ENCODE measurements around the gene CALCOCO1.

GRCh38 chr12:53677800-53678148 is 49.5 kb downstream of the CALCOCO1 start:
- no peak for TF ChIP-seq POLR2A (IDR thresholded peaks at IDR 0.05)
- no peak for TF ChIP-seq CTCF (IDR thresholded peaks at IDR 0.05)

Measured in thyroid gland (tissue), 4 donors.